ENCODE measurements around the gene UPF3A. TPM values are rescaled to one million over a fixed set of nuclear protein-coding genes. Genes with fewer than 3 reads are reported as not detected.
"Not testable (repeated sequence)": the region's sequence is repeated elsewhere in the genome, so short reads cannot be mapped to it uniquely, and the experiment has no call there.

Gene UPF3A
- polyA plus RNA-seq, 10 donors, result 46.6 to 114 (median 65.3) TPM

DNA sequence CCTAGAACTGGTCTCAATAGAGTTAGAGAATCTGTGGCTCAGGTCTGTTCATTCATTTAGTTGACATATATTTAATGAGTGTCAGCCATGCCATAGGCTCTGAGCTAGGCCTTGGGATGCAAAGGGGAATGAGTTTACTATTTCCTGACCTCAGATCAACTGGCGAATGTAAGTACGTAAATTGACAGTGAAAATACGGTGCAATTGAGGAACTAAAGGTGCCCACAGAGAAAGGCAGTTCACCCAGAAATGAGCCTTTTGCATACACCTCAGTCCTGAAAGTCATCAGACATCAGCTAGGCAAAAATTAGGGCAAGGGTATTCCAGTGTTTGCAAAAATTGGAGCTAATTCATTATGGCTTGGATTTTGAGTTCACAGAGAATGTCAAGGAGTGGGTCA lies 20.6 kb upstream of the UPF3A start:
- DNase-seq, result no peak

GRCh38 chr13:114261328-114261965 lies 20.0 kb upstream of the UPF3A start:
- DNase-seq, result no peak

GRCh38 chr13:114263578-114263977 lies 17.8 kb upstream of the UPF3A start:
- DNase-seq, result no peak

DNA sequence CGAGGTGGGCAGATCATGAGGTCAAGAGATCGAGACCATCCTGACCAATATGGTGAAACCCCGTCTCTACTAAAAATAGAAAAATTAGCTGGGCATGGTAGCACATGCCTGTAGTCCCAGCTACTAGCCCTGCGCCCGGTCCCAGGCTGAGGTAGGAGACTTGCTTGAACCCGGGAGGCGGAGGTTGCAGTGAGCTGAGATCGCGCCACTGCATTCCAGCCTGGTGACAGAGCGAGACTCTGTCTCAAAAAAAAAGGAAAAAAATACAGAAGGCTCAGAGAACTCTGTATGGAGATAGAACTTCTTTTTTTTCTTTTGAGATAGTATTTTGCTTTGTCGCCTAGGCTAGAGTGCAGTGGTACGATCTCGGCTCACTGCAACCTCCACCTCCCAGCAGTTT lies 17.1 kb upstream of the UPF3A start:
- not testable (repeated sequence) for DNase-seq

DNA sequence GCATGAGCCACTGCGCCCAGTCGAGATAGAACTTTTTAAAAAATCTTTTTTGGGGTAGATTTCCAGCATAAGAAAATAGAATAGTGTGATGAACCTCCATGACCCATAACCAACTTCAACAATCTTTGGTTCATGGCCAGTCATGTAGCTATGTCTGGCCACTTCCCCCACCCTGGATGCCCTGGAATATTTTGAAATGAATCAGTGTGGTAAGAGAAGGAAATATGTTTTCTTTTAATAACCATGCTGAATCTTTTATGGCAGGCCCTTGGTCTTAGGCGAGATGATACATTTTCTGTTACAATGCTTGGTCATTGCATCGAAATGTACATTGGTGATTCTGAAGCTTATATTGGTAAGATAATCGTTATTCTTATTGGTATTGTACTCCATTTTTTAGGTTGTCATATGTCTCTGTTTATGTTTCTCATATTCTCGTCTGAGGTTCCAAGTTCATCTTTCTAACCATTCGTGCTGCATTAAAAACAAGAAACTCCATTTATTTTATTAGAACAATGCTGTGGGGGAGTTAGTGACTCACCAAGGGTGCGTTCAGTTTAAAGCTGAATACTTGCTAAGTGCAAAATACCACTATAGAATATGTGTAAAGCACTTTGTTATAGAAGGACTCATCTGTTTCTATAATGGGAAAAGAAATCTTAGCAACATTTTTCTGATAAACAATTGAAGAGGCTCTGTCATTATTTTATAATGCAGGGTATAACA lies 16.4 kb upstream of the UPF3A start:
- DNase-seq, result peak in 1 of 3 donors; percentile 70

DNA sequence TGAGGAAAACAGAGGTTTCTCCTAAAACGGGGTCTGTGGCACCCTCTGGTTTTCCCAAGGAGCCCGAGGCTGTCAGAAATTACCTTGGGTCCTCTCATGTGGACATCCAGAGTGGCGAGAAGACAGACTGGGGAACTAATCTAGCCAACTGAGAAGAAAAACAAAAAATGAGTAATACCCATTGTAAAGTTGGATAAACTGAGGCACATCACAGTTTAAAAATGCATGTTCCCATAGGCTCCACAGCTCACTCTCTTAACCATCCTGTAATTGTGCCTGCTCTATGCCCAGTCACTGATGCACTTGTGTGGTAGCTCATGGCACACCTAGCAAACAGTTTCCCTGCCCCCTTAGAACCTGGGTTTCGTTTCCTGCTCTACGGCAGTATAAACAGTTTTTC lies 15.2 kb upstream of the UPF3A start:
- no peak for DNase-seq

- no peak for DNase-seq
Measured at GRCh38 chr13:114268344-114269280, 12.8 kb upstream of the UPF3A start.

- DNase-seq, result no peak
Measured at GRCh38 chr13:114269281-114269770, 12.1 kb upstream of the UPF3A start.

DNA sequence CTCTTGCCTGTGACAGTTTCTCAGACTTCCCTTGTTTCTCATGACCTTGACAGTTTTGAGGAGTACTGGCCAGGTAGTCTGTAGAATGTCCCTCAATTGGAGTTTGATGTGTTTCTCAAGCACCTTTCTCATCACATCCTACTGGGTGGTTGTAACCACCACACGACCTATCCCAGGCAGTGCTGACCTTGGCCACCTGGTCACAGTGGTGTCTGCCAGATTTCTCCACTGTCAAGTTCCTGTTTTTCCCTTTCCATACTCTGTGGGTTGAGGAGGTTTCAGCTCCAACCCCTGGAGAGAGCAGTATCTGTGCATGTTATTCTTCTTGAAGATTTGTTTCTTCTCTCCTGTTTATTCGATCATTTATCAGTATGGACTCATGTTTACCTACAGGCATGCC lies 8.4 kb upstream of the UPF3A start:
- no peak for DNase-seq

DNA sequence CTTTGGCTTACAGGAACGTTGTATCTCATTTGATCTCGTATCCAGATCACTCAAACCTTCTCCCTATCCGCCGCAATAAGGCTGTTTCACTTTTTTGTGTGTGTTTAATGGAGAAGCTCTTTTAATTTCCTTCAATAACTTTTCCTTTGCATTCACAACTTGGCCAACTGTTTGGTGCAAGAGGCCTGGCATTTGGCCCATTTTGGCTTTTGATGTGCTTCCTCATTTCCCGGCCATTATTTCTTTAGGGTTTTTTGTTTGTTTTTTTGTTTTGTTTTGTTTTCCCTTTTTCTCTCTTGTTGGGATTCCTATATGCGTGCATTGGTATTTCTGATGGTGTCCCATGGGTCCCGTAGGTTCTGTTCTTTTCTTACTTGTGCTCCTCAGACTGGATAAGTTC lies 6.1 kb upstream of the UPF3A start:
- DNase-seq, result no peak

GRCh38 chr13:114279146-114279545 lies 2.3 kb upstream of the UPF3A start:
- no peak for DNase-seq

- DNase-seq, result no peak
Measured at GRCh38 chr13:114279758-114280355, 1.5 kb upstream of the UPF3A start.

DNA sequence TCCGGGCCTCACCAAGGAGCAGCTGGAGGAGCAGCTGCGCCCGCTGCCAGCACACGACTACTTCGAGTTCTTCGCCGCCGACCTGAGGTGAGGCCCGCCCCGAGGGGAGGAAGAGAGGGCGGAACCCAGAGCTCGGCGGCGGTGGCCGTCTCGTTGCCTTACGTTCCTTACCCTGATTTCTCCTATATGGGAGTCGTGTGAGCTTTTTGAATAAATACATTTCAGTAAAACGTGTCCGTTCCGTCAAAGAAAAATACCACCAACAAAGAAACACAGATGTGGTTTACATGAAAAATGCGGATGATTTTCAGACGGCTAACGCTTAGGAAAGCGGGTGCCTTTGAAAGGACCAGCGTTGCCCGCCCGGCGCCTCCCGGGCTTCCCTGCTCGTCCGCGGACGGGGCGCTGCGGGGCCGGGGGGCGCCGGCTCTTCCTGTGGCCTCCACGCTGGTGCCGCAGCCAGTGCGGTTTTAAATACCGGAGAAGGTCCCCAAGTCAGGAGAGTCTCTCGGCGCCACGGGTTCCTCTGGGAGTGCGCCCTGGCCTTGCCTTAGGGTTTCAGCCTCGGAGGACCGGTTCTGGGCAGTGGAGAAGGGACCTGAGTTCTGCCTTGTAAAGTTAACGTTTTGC lies 755 bp downstream of the UPF3A start:
- peak; percentile 60 to 93 (median 77) for DNase-seq

DNA sequence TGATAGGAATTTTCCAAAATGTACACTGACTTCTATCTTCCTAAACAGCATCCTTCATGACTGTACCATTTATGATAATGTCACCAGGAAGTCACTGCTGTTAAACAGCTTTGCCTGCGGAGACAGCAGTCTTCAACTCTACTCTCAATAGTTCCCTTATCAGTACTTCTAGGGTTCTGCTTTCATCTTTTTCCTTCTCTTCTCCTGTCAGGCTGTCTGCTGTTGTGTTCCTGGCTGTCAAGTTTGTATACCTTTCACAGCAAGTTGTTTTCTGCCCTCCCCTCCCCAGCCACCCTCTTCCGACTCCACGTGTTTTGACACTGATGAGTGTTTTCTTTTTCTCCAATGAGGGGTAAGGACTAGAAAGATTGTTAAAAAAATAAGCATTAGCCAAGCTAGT lies 2.2 kb downstream of the UPF3A start:
- no peak for DNase-seq

GRCh38 chr13:114284680-114285079 lies 3.3 kb downstream of the UPF3A start:
- no peak for DNase-seq

DNA sequence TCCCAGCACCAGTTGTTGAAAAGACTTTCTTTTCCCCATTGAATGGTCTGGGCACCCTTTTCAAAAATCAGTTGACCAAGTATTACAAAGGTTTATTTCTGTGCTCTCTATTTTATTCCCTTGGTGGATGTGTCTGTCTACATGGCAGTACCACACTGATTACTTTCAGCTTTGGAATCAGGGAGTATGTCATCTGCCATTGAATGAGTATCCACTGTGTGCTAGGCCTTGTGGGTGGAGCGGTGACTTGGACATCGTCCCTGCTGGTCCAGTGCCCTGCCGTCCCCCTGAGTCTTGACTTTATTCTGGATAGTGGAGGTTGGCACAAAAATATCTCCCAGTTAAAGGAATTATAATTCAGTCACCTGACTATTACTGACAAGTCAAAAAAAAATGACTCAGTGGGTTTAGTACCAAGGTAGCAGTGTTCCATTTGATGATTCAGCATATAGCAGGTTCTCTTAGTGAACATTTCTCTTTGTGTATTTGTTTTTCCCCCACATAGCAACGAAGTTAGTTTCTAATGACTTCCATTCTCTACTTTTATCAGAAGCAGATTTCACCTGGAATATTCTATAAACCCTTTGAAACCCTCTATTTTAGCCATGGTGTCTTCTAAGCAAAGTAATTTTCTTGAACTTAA lies 3.9 kb downstream of the UPF3A start:
- no peak for DNase-seq

- DNase-seq, result no peak
Measured at GRCh38 chr13:114286808-114287207, 5.4 kb downstream of the UPF3A start.

DNA sequence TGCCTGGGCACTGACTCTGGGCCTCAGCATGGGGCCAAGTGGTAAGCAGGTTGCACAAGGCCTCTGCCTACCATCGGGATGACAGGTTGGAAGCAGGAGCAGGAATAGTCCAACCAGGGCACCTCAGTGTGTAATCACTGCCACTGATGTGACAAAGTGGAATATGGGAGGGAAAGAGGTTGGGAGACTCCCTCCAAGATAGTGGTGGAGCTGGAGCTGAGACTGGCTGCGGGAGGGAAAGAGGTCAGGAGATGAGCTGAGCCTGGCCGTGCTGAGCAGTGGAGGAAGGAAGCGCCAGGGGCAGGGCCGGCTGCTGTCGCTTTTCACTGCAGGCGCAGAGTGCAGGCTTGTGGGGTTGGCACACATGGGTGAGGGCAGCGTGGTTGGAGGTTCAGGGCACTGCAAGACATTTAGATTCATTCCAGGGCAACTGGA lies 6.8 kb downstream of the UPF3A start:
- no peak for DNase-seq

DNA sequence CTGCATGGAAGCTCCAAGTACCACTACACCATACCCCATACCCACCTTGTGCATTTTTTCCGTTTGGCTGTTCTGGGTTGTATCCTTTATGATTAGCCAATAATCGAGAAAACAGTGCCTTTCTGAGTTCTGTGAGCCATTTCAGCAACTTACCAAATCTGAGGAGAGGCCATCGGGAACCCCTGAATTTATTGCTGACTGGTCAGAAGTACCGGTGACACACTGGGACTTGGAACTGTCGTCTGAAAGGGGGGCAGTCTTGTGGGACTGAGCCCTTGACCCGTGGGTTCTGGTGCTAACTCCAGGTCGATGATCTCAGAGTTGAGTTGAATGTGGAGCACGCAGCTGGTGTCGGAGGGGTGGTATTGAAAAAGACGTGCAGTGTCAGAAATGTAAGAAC lies 15.0 kb downstream of the UPF3A start:
- no peak for DNase-seq

DNA sequence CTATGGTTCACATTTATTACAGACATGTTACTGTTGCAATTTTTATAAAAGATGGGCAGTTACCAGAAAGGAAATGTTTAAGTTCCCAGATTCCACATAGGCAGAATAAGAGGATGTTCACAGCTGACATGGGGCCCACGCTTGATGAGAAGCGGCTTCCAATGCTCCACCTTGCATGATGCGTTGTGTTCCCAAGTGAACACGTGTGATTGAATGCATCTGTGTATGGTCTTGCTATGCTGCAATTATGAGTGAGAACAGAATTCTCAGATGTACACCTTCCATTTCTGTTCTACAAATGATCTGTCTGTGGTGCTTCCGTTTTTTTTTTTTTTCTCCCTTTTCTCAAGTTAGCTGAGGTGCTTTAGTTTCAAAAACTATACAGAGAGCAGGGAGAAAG lies 15.5 kb downstream of the UPF3A start:
- DNase-seq, result no peak

DNA sequence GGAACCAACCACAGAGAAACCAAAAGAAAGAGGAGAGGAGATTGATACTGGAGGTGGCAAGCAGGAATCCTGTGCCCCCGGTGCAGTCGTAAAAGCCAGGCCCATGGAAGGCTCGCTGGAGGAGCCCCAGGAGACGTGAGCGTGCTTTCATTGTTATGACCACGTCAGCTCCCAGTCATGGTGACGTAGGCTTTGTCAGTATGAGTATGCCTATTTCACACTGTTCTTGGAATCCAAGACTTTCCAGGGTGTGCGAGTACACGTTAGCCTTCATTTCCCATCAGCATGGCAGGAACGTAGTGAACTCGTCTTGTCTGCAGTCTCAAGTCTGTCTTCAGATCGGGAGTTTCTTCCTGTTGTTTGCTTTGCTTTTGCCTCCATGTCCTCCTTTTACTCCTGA lies 17.5 kb downstream of the UPF3A start:
- no peak for DNase-seq
